Endodermal cell (in vitro differentiated cells): ENCODE results near the gene MBD3. TPM values are rescaled to one million over a fixed set of nuclear protein-coding genes. Genes with fewer than 3 reads are reported as not detected.

Source experiments
- DNase-seq: peaks from one replicate; pipeline ENCODE4 v3.0.0-alpha.2; 2017
- H3K27ac ChIP-seq: 2 replicates; pipeline ENCODE4 v1.5.1; 2013; ENCODE audit warnings: mild to moderate bottlenecking, low read depth, low read length, moderate library complexity
- H3K27me3 ChIP-seq: 2 replicates; pipeline ENCODE4 v1.6.1; 2013; ENCODE audit warnings: mild to moderate bottlenecking, low read length, moderate library complexity; ENCODE audit not compliant: insufficient read depth, control insufficient read depth, poor library complexity, severe bottlenecking
- H3K36me3 ChIP-seq: 2 replicates; pipeline ENCODE4 v1.7.0; 2013; ENCODE audit warnings: mild to moderate bottlenecking, low read length, moderate library complexity; ENCODE audit not compliant: control insufficient read depth, insufficient read depth
- H3K4me1 ChIP-seq: one replicate; pipeline ENCODE4 v1.7.0; 2013; ENCODE audit warnings: low read length; ENCODE audit not compliant: control insufficient read depth, insufficient read depth
- H3K4me3 ChIP-seq: 2 replicates; pipeline ENCODE4 v1.5.1; 2013; ENCODE audit warnings: mild to moderate bottlenecking, low read length, moderate library complexity
- H3K9ac ChIP-seq: 2 replicates; pipeline ENCODE4 v1.6.1; 2013; ENCODE audit warnings: mild to moderate bottlenecking, low read length, moderate library complexity; ENCODE audit not compliant: poor library complexity, severe bottlenecking; ENCODE audit errors: extremely low read depth
- H3K9me3 ChIP-seq: 2 replicates; pipeline ENCODE4 v1.6.1; 2013; ENCODE audit warnings: mild to moderate bottlenecking, low read length, moderate library complexity; ENCODE audit not compliant: control insufficient read depth
- H3K27ac Mint-ChIP-seq: 2 replicates; pipeline ENCODE4 v1.8.0; 2020; ENCODE audit warnings: mixed read lengths
- H3K27me3 Mint-ChIP-seq: 2 replicates; pipeline ENCODE4 v1.8.0; 2021; ENCODE audit warnings: mild to moderate bottlenecking, mixed read lengths; ENCODE audit not compliant: insufficient read depth
- H3K36me3 Mint-ChIP-seq: 2 replicates; pipeline ENCODE4 v1.8.0; 2020; ENCODE audit warnings: low read depth, mixed read lengths
- H3K4me1 Mint-ChIP-seq: 2 replicates; pipeline ENCODE4 v1.8.0; 2020; ENCODE audit warnings: mixed read lengths
- H3K4me3 Mint-ChIP-seq: 2 replicates; pipeline ENCODE4 v1.8.0; 2020; ENCODE audit warnings: mild to moderate bottlenecking, moderate library complexity, mixed read lengths
- H3K9me3 Mint-ChIP-seq: 2 replicates; pipeline ENCODE4 v1.8.0; 2020; ENCODE audit warnings: mild to moderate bottlenecking, mixed read lengths
- WGBS, 2 experiments: methylation state at CpG; one replicate each; pipeline versions ENCODE4 v1.1.5 to v1.1.7; 2013; ENCODE audit warnings: missing lambda C conversion rate in 2 of 2, mixed read lengths in 1 of 2; ENCODE audit not compliant: insufficient coverage in 1 of 2, insufficient read length in 1 of 2; 5-methylcytosine and 5-hydroxymethylcytosine counted together
- total RNA-seq, 2 donors: library from RNA; stranded (reverse); fragmentation: NEBNext Ultra II Directional in 1 of 2; extraction: Animal tissue kit (Norgen Biotek cat#: 25700) in 1 of 2; gene quantifications; 2 replicates in 1 of 2; 3 replicates in 1 of 2; pipeline ENCODE4 v1.2.1, GENCODE V29; 2021
- TF ChIP-seq, protein P1 (sequence below): fragments of 200-600 bp; sonication (generic); conservative IDR thresholded peaks from 2 replicates; pipeline ENCODE4 v1.5.0; 2021; ENCODE audit warnings: antibody characterized with exemption, mild to moderate bottlenecking

MBD3 gene
- total RNA-seq, 2 donors from 2014 or later: 108 TPM

GRCh38 chr19:1563251-1563650, 29.4 kb downstream of the MBD3 start:
- no peak for DNase-seq
- Mint-ChIP-seq H3K36me3 (peaks cover 36% of the 10 kb centered on the region), H3K27me3 (no peaks in the 10 kb centered on the region), H3K9me3 (no peaks in the 10 kb centered on the region), H3K4me3 (no peak overlapping the region), H3K4me1 (no peaks in the 10 kb centered on the region), H3K27ac (peak overlapping the region; percentile 39)
- Histone ChIP-seq H3K9ac (no peak overlapping the region), H3K36me3 (peaks cover 56% of the 10 kb centered on the region), H3K4me1 (no peaks in the 10 kb centered on the region), H3K4me3 (no peak overlapping the region), H3K27ac (no peak overlapping the region), H3K27me3 (no peaks in the 10 kb centered on the region), H3K9me3 (no peaks in the 10 kb centered on the region)
- 80 to 98% methylated on average over 1 to 6 of the region's 6 CpGs for WGBS, 2 experiments
- TF ChIP-seq, protein P1, sequence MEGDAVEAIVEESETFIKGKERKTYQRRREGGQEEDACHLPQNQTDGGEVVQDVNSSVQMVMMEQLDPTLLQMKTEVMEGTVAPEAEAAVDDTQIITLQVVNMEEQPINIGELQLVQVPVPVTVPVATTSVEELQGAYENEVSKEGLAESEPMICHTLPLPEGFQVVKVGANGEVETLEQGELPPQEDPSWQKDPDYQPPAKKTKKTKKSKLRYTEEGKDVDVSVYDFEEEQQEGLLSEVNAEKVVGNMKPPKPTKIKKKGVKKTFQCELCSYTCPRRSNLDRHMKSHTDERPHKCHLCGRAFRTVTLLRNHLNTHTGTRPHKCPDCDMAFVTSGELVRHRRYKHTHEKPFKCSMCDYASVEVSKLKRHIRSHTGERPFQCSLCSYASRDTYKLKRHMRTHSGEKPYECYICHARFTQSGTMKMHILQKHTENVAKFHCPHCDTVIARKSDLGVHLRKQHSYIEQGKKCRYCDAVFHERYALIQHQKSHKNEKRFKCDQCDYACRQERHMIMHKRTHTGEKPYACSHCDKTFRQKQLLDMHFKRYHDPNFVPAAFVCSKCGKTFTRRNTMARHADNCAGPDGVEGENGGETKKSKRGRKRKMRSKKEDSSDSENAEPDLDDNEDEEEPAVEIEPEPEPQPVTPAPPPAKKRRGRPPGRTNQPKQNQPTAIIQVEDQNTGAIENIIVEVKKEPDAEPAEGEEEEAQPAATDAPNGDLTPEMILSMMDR: no peak

DNA sequence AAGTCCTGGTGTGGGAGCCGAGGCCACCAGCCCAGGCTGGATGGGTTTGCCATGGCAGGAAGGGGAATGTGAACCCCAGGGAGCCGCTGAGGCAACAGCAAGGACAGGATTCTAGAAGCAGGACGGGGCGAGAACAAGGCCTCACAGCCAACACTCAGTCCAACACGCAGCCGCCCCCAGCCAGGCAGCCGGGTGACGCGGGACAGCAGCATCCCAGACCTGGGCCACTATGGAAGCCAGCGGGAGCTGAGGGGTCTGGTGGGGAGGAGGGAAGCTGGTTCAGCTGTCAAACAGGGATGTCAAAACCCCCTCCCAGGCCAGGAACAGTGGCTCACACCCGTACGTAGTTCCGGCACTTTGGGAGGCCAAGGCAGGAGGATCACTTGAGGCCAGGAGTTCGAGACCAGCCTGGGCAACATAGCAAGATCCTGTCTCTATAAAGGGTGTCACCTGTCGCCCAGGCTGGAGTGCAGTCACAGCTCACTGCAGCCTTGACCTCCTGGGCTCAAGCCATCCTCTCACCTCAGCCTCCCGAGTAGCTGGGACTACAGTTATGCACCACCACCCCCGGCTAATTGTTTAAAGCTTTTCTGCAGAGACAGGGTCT, 31.3 kb downstream of the MBD3 start:
- Histone ChIP-seq H3K9ac (no peak overlapping the region), H3K4me3 (no peak overlapping the region), H3K27me3 (no peaks in the 10 kb centered on the region), H3K36me3 (peaks cover 64% of the 10 kb centered on the region), H3K4me1 (no peaks in the 10 kb centered on the region), H3K27ac (no peak overlapping the region), H3K9me3 (no peaks in the 10 kb centered on the region)
- TF ChIP-seq, protein P1: no peak
- no peak for DNase-seq
- H3K4me3 Mint-ChIP-seq: no peak overlapping the region
- WGBS, 2 experiments: 92 to 93% methylated on average over 16 to 17 of the region's 17 CpGs
- no peaks in the 10 kb centered on the region for H3K27me3 Mint-ChIP-seq
- H3K4me1 Mint-ChIP-seq: no peaks in the 10 kb centered on the region
- H3K27ac Mint-ChIP-seq: no peak overlapping the region
- H3K9me3 Mint-ChIP-seq: no peaks in the 10 kb centered on the region
- peaks cover 45% of the 10 kb centered on the region for H3K36me3 Mint-ChIP-seq

GRCh38 chr19:1560286-1560882, 32.3 kb downstream of the MBD3 start:
- Histone ChIP-seq H3K4me3 (no peak overlapping the region), H3K27me3 (no peaks in the 10 kb centered on the region), H3K4me1 (no peaks in the 10 kb centered on the region), H3K9ac (no peak overlapping the region), H3K9me3 (no peaks in the 10 kb centered on the region), H3K36me3 (peaks cover 62% of the 10 kb centered on the region), H3K27ac (no peak overlapping the region)
- no peak for DNase-seq
- Mint-ChIP-seq H3K4me3 (no peak overlapping the region), H3K27ac (no peak overlapping the region), H3K27me3 (no peaks in the 10 kb centered on the region), H3K4me1 (no peaks in the 10 kb centered on the region), H3K9me3 (no peaks in the 10 kb centered on the region), H3K36me3 (peaks cover 44% of the 10 kb centered on the region)
- TF ChIP-seq, protein P1: no peak
- WGBS, 2 experiments: 95 to 96% methylated on average over 18 to 25 of the region's 25 CpGs
